Measurements from ENCODE around the gene PDE4D. TPM values are rescaled to one million over a fixed set of nuclear protein-coding genes. Genes with fewer than 3 reads are reported as not detected.
A peak's percentile ranks its signal among the peaks of the same experiment; 100 is the strongest.
"Not testable (repeated sequence)": the region's sequence is repeated elsewhere in the genome, so short reads cannot be mapped to it uniquely, and the experiment has no call there.

The PDE4D gene
- total RNA-seq, 1 experiment from 2014 or later: 33.9 TPM

DNA sequence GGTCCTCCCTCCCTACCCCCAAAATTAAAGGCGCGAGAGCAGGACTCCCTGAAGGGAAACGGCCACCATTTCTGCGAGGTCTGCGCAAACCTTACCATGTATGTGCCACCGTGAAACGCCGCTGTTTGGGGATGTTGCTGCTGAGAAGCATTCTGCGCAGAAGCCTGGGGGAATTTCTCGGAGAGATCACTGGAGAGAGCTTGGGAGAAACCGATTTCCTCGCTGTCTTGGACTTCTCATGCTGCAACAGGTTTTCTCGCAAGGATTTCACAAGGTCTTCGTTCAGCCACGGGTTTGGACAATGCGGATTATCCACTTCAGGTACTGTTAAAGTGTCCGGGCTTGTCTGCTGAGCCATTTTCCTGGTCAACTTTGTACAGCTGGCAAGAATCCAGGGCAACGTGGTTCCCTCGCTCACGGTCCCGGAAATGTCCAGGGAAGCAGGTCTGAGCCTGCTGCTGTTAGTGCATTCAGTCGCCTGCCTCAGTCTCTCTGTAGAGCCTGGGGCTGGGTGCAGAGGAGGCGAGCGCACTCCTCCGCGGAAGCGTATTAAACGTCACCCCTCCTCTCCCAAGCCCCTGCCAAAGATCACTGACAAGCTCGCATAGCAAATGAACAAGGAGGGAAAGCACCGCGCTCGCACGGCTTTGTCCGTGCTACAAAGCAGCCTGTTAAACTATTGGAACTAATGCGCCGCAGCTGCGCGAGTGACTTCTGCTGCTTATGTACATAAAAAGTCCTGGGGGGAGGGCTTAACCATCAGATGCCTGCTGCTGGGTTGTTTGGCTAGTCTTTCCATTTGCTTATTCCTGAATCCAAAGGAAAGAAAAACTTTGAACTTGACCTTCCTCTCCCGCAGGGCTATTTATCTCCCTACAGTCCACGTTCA, 125.1 kb downstream of the PDE4D start:
- peak; percentile 80 for DNase-seq (ENCODE audit: low read depth)

DNA sequence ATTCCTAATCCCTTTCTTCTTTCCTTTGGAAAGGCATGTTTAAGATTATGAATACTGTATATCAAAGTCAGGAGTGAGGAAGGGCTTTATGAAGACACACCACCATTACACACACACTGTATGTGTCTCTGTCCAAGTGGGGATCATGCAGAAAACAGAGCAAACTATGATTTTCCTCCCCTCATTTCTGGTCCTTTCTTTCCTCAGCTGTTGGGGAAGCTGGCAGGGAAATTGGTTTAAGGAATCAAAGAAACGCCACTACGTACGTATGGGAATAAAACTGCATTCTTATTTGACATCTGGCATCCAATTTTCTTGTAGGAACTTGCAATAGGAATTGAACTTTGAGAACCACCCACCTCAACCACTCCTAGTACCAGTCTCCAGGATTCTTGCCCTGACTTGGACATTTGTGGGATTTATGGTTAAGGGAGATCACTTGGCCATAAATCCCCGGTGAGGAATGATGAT, 125.8 kb downstream of the PDE4D start:
- DNase-seq (ENCODE audit: low read depth): no peak

DNA sequence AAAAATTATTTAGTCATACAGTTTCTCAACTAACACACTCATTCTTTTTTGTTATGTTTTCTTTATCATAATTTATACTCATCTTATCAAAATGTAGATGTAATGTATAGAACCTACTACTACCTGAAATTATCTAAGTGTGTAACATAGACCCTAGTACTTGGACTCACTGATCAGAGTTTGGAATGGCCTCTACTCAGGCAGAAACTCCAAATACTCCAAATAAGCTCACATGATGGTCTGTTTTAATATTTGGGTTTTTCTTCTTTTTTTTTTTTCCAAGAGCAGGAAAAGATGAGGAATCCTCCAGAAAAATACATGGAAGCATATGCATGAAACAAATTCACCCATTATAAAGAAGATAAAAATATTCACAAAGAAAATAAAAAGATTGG, 126.3 kb downstream of the PDE4D start:
- no peak for DNase-seq (ENCODE audit: low read depth)

DNA sequence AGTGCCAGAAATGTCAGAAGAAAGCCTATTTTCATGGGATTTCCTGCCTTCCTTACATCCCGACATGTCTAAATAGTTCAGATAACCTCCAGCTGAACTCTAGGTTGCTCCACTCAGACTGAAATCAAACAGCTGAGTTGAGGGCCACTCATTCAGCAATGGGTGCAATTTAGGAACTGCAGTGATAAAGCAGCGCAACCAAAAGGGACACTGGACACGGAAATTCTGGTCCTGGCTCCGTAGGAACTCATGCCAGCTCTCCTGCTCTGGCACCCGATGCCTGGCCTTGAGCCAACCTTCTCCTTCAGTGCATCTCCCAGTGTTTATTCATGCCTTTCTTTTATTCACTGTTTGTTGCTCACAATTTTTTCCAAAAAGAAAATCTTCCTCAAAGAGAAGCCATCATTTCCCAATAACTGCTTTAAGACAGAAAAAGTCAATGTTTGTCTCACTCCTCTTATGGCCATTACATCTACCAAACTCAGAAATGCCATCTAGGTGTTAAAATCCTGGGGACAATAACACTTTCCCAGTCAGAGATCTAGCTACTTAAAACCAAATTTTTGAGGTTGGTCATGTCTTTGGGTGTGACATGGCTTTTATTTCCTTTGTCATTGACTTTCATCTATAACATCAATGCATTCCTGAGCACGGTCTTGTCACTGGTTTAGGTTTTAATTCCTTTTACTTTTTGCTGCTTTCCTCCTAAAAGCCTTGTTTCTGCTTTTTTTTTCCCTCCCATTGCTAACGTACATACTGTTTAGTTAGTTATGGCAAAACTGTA, 126.9 kb downstream of the PDE4D start:
- DNase-seq (ENCODE audit: low read depth): no peak

DNA sequence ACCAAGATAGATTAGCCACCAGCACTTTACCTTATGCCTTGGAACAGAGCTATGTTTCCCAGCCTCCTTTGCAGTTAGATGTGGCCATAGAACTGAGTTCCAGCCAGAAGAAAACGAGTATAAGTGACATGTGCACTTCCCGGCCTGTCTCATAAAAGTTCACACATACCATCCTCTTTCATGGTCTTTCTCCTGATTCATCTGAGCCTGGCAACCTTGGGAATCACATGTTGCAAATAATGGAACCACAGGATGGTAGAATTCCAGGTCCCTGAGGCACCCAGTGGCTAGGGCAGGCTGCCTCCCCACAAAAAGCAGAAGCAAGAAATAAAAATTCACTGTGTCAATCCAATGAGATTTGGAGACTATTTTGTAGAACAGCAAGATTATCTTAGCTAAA, 128.1 kb downstream of the PDE4D start:
- DNase-seq (ENCODE audit: low read depth): no peak

DNA sequence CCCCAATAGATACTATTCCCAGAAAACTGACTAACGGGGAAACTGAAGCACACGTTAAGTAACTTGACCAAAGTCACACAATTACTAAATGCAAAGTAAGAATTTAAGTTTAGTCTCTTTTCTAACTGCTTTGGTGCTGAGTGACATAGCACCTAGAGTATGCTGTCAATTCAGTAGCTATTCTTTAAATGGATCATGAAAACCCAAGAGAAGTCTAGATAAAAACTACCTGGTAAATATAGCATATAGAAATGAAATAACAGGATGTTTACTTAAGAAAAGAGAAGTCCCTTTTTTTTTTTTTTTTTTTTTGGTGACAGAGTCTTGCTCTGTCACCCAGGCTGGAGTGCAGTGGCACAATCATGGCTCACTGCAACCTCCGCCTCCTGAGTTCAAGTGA, 129.2 kb downstream of the PDE4D start:
- no peak for DNase-seq (ENCODE audit: low read depth)

DNA sequence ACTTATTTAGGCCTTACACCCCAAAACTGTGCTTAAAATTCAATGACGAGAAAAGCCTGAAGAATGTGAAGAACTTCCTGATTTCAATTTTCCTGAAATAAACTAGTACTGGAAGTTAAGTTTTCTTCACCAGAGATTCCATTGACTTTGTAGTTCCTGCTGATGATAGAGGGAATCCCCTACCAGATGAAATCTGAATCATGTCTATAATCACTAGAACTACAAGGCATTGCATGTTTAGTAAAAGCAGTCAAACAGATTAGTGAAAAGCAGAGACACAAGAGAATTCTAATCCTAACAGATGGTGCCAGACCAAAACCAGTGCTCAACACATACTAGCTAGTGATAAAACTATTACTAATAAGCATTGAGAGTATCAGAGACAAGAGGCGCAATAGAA, 130.0 kb downstream of the PDE4D start:
- no peak for DNase-seq (ENCODE audit: low read depth)

DNA sequence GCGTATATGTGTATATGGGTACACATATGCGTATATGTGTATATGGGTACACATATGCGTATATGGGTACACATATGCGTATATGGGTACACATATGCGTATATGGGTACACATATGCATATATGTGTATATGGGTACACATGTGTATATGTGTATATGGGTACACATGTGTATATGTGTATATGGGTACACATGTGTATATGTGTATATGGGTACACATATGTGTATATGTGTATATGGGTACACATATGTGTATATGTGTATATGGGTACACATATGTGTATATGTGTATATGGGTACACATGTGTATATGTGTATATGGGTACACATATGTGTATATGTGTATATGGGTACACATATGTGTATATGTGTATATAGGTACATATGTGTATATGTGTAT, 131.3 kb downstream of the PDE4D start:
- DNase-seq (ENCODE audit: low read depth): not testable (repeated sequence)

DNA sequence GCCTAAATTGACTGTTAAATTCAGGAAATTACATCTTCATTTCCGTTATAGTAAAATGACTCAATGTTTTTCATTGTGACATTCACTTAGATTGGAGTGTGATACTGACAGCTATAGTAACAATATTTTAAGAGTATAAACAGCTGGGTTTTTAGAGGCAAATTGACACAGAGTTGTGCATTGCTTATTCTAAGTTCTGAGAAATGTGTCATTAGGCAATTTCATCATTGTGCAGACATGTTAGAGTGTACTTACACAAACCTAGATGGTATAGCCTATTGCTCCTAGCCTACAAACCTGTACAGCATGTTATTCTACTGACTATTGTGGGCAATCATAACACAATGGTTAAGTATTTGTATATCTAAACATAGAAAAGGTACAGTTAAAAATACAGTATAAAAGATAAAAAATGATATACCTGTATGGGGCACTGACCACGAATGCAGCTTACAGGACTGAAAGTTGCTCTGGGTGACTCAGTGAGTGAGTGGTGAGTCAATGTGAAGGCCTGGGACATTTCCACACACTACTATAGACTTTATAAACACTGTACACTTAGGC, 132.7 kb downstream of the PDE4D start:
- peak; percentile 82 for DNase-seq (ENCODE audit: low read depth)

DNA sequence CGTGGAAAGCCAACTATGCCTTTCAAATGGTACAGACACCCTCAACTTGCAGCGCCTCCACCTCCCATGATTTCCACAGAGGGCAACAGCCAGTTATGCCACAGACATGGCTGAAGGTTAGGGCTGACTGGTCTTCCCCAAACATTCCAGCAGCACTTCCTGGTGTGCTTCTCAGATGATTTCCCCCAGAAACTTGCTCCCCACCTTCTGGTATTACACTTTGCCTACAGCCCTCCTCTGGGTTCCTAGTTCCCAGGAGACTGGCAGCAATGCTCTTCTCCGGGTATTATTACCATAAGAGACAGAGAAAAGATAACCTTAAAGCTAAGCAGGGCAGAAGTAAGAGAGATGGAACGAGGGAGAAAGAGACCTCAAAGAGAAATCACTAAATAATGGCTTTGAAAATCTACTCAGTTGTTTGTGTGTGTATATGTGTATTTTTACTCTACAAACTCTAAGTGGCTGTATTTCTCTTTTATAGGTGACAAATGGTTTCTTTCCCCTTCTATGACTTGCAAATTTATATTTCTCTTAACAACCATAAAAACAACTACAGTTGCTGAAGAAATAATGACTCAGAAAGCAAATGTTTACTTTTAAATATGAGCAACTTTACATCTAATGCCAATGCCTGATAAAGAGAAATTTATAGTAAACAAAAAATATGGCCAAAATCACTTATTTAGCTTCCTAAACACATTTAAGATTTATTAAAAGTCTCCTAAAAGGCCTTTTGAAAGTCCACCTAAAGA, 133.8 kb downstream of the PDE4D start:
- DNase-seq (ENCODE audit: low read depth): peak; percentile 65

DNA sequence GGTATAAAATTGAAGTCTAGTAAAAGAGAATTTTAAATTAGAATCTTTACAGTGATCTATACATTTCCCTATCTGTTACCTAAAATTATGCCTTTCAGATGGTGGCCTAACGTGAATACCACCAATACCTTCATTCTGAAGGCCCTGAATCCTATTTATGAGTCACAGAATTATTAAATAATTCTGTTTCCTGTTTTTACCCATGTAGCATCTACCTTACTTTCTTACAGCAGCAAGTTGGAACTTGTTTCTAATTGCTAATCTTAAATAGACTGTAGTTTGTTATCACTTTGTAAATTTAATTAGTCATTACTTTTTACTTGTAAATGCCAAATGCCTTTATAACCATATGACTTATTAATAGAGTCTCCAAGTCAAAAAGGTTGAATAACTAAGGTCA, 135.0 kb downstream of the PDE4D start:
- no peak for DNase-seq (ENCODE audit: low read depth)

DNA sequence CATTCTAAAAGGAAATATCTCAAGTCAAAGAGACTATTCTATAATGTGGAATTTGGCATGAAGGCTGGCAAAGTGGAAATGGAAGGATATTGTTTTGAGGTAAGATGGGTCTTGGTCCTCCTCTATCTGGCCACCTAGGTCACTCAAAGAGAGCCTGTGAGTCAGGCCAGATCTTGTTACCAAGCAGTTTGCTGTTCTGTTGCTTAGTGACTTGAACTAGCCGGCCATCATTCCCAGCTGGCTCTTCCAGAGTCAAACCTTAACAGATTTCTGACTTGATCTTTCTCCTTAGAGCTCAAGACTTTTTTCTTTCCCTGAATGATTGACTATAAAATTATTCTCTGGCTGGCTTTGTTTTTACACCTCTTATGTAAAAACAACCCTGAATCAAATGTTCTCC, 136.1 kb downstream of the PDE4D start:
- DNase-seq (ENCODE audit: low read depth): peak; percentile 79

DNA sequence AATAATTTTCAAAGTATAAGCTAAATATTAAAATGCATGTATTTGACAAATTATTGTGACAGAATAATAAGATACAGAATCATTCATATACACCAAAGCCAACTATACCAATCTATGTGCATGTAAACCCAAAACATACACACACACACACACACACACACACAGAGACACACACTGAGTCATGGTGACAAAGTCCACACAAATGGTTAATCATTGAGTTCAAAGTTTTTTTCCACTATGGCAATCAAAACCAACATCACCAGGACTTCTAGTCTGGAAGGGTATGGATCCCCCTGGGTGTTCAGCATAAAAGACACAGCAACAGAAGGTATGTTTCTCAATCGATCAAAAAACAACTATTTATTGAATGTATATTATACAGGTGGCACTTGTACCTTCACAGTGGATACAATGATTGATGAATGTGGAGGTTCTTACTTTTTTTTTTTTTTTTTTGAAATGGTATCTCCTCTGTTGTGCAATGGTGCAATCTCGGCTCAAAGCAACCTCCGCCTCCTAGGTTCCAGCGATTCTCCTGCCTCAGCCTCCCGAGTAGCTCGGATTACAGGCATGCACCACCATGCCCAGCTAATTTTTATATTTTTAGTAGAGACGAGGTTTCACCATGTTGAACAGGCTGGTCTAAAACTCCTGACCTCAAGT, 137.0 kb downstream of the PDE4D start:
- peak; percentile 52 for DNase-seq (ENCODE audit: low read depth)

DNA sequence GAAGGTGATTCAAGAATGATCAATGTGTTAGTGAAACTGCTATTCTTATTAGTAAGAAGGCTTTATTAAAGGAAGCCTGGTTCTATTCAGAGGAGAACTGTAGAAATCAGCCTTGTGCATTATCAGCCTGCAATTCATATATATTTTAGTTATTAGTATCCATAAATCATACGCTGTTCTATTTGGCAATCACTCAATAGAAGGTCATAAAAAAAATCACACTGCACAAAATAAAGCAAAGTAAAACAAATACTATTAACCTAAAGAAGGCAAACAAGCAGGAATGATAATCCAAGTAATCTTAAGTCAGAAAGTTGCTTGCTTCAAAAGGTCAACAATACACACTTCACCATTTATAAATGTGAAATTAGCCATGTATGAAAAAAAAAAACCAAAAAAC, 138.1 kb downstream of the PDE4D start:
- DNase-seq (ENCODE audit: low read depth): no peak

DNA sequence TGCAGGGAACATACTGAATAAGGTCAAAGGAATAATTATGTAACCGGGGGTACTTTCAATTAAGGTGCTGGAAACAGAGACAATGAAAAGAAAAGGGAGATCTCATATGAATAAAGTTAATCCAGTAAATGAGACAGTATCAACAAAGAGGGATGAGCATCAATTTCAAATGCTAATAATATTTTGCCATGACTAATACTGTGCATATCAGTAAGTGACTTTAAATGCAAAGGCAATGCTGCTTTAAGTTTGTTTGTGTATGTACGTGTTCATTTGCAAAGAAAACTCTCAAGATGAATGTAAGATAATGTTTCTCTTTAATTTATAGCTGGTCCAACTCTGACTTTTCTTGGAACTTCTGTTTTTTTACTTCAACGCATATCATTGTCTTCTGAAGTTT, 139.9 kb downstream of the PDE4D start:
- no peak for DNase-seq (ENCODE audit: low read depth)

DNA sequence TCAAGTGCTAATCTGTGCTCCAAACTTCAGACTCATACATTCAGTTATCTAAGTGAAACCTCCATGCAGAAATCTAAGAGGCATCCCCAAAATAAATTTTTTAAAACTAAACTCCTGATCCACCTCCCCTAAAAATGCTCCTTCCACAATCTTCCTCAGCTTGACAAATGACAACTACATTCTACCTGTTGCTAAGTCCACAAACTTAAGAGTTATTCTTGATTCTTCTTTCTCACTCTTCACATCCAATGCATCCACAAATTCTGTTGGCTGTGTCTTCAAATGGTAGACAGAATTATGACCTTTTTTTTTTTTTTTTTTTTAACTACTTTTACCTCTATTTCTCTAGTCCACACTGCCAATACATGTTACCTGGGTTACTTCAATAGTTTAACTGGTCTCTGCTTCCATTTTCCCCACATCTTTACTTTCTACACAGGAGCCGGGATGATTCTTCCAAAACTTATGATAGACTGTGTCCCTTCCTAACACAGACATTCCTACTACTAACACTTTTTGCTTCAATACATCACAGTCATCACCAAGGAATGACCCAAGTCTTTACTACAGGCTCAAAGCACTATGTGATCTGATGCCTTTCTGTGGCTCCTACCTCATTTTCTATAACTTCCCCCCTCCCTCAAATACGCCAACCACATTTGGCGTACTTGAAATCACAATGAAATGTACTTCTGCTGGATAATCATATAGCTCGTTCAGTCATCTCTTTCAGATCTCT, 143.6 kb downstream of the PDE4D start:
- DNase-seq (ENCODE audit: low read depth): no peak

DNA sequence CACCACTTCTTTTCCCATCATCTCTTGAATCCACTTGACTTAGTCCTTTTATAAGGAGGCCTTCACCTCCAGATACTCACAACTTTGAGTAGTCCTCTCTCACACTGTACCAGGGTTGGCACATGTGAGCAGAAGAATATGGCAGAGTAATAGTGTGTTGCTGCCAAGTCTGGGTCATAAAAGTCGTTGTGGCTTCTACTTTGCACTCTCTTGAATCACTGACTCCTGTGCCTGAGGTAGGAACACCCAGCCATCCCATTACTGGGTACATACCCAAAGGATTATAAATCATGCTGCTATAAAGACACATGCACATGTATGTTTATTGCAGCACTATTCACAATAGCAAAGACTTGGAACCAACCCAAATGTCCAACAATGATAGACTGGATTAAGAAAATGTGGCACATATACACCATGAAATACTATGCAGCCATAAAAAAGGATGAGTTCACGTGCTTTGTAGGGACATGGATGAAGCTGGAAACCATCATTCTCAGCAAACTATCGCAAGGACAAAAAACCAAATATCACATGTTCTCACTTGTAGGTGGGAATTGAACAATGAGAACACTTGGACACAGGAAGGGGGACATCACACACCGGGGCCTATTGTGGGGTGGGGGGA, 145.4 kb downstream of the PDE4D start:
- DNase-seq (ENCODE audit: low read depth): not testable (repeated sequence)

DNA sequence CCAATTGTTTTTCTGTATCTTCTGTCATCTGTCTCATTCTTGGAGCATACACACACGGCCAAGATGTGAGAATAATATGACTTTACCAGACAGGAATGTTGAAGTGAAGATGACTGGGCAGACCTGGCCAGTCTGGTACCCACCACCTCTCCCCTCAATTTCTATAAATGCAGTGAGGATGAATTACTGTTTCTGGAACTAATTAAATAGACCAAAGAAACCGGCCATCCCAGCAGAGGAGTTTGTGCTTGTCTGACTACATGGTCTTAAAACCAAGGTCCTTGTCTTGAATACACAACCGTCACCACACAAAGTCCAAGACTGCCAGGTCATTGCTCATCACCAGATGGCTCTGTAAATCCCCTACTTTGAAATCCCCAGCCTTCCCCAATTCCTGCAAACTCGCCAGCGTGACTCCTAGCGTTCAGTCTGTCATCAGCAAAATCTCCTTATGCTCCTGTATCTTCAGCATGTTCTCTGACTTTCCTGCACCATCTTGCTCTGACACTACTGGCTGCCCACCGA, 147.2 kb downstream of the PDE4D start:
- peak; percentile 46 for DNase-seq (ENCODE audit: low read depth)

DNA sequence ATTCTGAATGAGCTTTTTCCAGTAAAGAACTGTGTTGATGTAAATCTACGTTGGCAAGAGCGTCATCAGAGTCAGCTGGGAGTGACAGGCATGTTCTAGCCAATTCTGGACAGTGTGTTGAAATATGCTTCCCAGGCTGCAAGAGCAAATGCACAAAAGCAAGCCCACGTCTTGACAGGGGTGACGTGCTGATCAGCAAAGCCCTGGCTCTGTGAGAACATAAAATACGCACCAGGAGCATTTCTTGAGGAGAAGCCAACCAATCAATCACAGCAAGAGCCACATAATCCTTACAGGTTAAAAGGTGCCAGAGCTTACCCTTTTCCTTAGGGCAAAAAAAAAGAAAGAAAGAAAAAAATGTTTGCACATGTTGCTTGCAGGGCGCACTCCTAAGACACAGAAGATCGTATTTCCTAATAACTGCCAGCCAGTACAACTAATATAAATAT, 148.1 kb downstream of the PDE4D start:
- DNase-seq (ENCODE audit: low read depth): peak; percentile 89

All from LHCN-M2 (cell line).